Measurements from ENCODE around the gene C14orf132.

DNA sequence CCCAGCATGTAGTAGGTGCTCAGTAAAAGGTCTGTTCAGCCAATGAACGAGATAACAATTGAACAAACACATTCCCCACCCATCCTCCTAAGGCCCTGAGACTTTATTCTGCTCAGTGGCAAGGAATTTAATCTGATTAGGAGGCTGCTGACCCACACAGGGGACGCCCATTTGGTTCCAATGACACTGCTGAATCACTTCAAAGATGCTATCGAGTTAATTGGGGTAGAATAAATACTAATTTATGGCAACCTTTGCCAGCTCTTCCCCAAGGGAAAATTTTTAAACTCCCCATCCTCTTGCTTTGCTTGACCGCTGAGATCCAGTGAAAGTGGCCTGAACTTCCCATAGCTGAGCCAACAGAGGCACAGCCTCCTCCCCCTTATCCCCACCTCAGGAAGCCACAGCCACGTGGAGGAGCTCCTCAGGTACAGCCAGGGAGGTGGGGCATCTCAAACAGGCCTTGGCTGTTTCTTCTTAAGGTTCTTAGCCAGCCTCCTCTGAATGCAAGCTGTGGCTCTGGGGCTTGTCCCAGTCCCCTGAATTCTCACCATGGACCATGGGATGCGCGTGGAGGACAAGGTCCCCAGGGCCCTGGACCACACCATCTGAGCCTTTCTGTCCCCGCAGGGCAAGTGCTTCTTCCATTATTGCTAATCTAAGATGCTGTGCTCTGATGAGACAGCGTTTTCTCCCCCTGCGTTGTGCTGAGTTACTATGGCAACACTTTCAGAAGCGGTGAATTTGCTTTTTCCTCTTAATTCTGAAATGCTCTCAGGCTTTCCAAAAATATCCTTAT lies 26.7 kb downstream of the C14orf132 start:
- TF ChIP-seq YY1 (IDR thresholded peaks at IDR 0.05; ENCODE audit: insufficient read depth, insufficient read length) (no peak), SUZ12 (IDR thresholded peaks at IDR 0.05; ENCODE audit: extremely low read depth, insufficient read depth, insufficient read length) (no peak)
